Naive thymus-derived CD4-positive, alpha-beta T cell (primary cell): ENCODE measurements around the gene TNRC6C. TPM values are rescaled to one million over a fixed set of nuclear protein-coding genes. Genes with fewer than 3 reads are reported as not detected.

Experiments
- ATAC-seq: fragments of 150-1000 bp; cut with Tn5 transposase; 2 replicates; pipeline ENCODE4 v1.10.0; 2021; ENCODE audit warnings: mild to moderate bottlenecking, moderate library complexity
- CTCF ChIA-PET: fragments of 350-600 bp; sonication (Branson Sonifier 250); formaldehyde crosslinking; loops from one replicate; lab custom pipeline; 2021; ENCODE audit warnings: antibody characterized with exemption; lab: Charles Lee
- POLR2A ChIA-PET: fragments of 350-600 bp; sonication (Branson Sonifier 250); formaldehyde crosslinking; loops from one replicate; lab custom pipeline; 2021; ENCODE audit warnings: antibody characterized with exemption, inconsistent platforms; lab: Charles Lee
- DNase-seq, 9 donors: peaks; one replicate each; pipeline versions ENCODE4 v3.0.0 to v3.0.0-alpha.2; 2020 to 2022; ENCODE audit warnings: mixed read lengths in 1 of 9
- H3K27ac ChIP-seq: one replicate; pipeline ENCODE4 v1.7.0; 2013; ENCODE audit warnings: mild to moderate bottlenecking, low read depth, low read length, moderate library complexity
- H3K27me3 ChIP-seq, 2 donors: one replicate each; pipeline ENCODE4 v1.7.0; 2013; ENCODE audit warnings: low read length in 2 of 2, mild to moderate bottlenecking in 2 of 2, moderate library complexity in 2 of 2; ENCODE audit not compliant: control insufficient read depth in 2 of 2, insufficient read depth in 2 of 2
- H3K36me3 ChIP-seq, 3 experiments: 1 replicate in 2 of 3; 2 replicates in 1 of 3; pipeline ENCODE4 v1.7.0; 2013; ENCODE audit warnings: low read length in 3 of 3, mild to moderate bottlenecking in 3 of 3, moderate library complexity in 1 of 3; ENCODE audit not compliant: insufficient read depth in 3 of 3, control insufficient read depth in 2 of 3
- H3K4me1 ChIP-seq, 2 donors: one replicate each; pipeline ENCODE4 v1.7.0; 2013; ENCODE audit warnings: low read length in 2 of 2, mild to moderate bottlenecking in 2 of 2, moderate library complexity in 1 of 2; ENCODE audit not compliant: control insufficient read depth in 2 of 2, insufficient read depth in 2 of 2
- H3K4me3 ChIP-seq: 2 replicates; pipeline ENCODE4 v1.7.0; 2013; ENCODE audit warnings: mild to moderate bottlenecking, low read length
- H3K9me3 ChIP-seq, 3 experiments: 1 replicate in 2 of 3; 2 replicates in 1 of 3; pipeline ENCODE4 v1.7.0; 2013; ENCODE audit warnings: low read length in 3 of 3; ENCODE audit not compliant: control insufficient read depth in 2 of 3
- H3K27ac Mint-ChIP-seq, 9 donors: one replicate each; pipeline ENCODE4 v1.8.0; 2020 to 2022; ENCODE audit warnings: mixed read lengths in 9 of 9, mild to moderate bottlenecking in 8 of 9, moderate library complexity in 5 of 9, inconsistent platforms in 2 of 9
- H3K27me3 Mint-ChIP-seq, 5 donors: one replicate each; pipeline ENCODE4 v1.8.0; 2021 to 2022; ENCODE audit warnings: mixed read lengths in 5 of 5, mild to moderate bottlenecking in 1 of 5
- H3K36me3 Mint-ChIP-seq, 5 donors: one replicate each; pipeline ENCODE4 v1.8.0; 2020 to 2022; ENCODE audit warnings: mixed read lengths in 5 of 5, mild to moderate bottlenecking in 3 of 5, inconsistent platforms in 1 of 5
- H3K4me1 Mint-ChIP-seq, 7 donors: one replicate each; pipeline ENCODE4 v1.8.0; 2020 to 2022; ENCODE audit warnings: mixed read lengths in 7 of 7, mild to moderate bottlenecking in 3 of 7, inconsistent platforms in 1 of 7
- H3K4me3 Mint-ChIP-seq, 10 donors: one replicate each; pipeline ENCODE4 v1.8.0; 2020 to 2022; ENCODE audit warnings: mild to moderate bottlenecking in 10 of 10, mixed read lengths in 10 of 10, moderate library complexity in 6 of 10, inconsistent platforms in 2 of 10
- H3K9me3 Mint-ChIP-seq, 11 donors: one replicate each; pipeline ENCODE4 v1.8.0; 2020 to 2022; ENCODE audit warnings: mixed read lengths in 11 of 11, mild to moderate bottlenecking in 4 of 11, inconsistent platforms in 1 of 11, moderate library complexity in 1 of 11
- intact Hi-C, 2 donors: fragments of 100-400 bp; cut with micrococcal nuclease; formaldehyde crosslinking; loops; one replicate each; pipeline ENCODE4 v1.15.1; 2023
- polyA plus RNA-seq, 2 donors: library from polyadenylated mRNA; unstranded; fragments of 300-500 nt; fragmentation: Illumina TruSeq; gene quantifications; one replicate each; pipeline ENCODE4 v1.2.3, GENCODE V29; 2021
- total RNA-seq, 6 experiments: library from RNA in 5 of 6; stranded (reverse) in 5 of 6; gene quantifications; 1 replicate in 5 of 6; 2 replicates in 1 of 6; pipeline ENCODE4 v1.2.3 and lab custom pipeline; 2021 to 2026

The TNRC6C gene
- total and polyA plus RNA-seq, 7 experiments from 2014 or later = 7.4 to 133 (median 73.4) TPM

DNA sequence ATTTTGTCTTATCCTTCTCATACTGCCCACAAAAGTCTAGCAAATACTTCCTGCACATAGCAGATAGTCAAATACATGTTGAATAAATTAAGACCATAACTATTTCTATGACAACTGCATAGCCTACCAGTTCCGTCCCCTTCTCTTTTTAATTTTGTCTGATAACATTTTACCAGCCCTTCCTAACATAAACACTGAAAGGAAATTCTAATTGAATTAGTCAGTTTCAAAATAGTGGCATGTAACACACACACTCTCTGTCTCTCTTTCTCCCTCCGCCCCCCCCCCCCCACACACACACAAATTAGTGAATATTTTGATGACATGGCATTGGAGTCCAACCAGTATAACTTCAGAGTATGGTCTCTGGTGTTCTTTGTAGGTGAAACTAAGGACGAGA, 41.8 kb downstream of the TNRC6C start:
- intact Hi-C loops = loop anchor here in 1 of 2 donors (2.0 kb wide), 1 partner anchor 40 kb away; no protein-coding TSS in a partner anchor
- Histone ChIP-seq H3K36me3 (peaks cover 0 to 12% (median 0%) of the 10 kb centered on the region in 3 experiments), H3K9me3 (no peaks in the 10 kb centered on the region), H3K27ac (no peak overlapping the region), H3K4me3 (no peak overlapping the region), H3K27me3 (no peaks in the 10 kb centered on the region), H3K4me1 (peaks cover 0 to 40% of the 10 kb centered on the region in 2 donors)
- peak overlapping the region in 6 of 9 donors; percentile 3 to 68 (median 41) for H3K27ac Mint-ChIP-seq
- H3K27me3 Mint-ChIP-seq = no peaks in the 10 kb centered on the region
- POLR2A ChIA-PET = interaction anchor here (1.2 kb wide), 1 partner anchor 29 kb away, joined by 3 read pairs; no protein-coding TSS in a partner anchor
- H3K4me1 Mint-ChIP-seq = peaks cover under 1 to 97% (median 83%) of the 10 kb centered on the region in 7 donors
- DNase-seq = no peak
- CTCF ChIA-PET = no interaction called here
- H3K4me3 Mint-ChIP-seq = peak overlapping the region in 2 of 10 donors; percentile 25 to 49
- H3K36me3 Mint-ChIP-seq = peaks cover 0 to 27% (median 9%) of the 10 kb centered on the region in 5 donors
- no peak for ATAC-seq
- H3K9me3 Mint-ChIP-seq = no peaks in the 10 kb centered on the region

DNA sequence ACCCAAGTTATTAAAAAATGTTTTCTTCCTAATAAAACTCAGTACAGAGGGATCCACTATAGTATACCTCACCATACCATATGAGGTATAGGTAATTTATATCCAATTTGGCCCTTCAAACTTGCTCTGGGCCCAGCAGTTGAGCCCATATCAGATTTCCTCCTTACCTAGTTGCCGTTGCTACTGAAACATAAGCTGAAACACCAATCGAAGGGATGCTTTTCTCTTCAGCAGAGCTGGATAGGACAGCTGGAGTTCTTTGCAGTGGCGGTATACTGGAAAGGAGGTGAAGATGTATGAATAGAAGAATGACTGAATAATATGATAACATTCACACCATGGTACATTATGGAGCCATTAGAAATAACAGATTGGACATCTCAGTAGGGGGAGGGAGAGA, 42.7 kb downstream of the TNRC6C start:
- H3K27ac ChIP-seq = no peak overlapping the region
- Mint-ChIP-seq H3K9me3 (no peaks in the 10 kb centered on the region), H3K4me1 (peaks cover 0 to 96% (median 79%) of the 10 kb centered on the region in 7 donors), H3K4me3 (peak overlapping the region in 3 of 10 donors; percentile 19 to 49 (median 39)), H3K36me3 (peaks cover 0 to 34% (median 9%) of the 10 kb centered on the region in 5 donors), H3K27me3 (no peaks in the 10 kb centered on the region), H3K27ac (peak overlapping the region in 7 of 9 donors; percentile 46 to 84 (median 75))
- peaks cover 0 to 36% of the 10 kb centered on the region in 2 donors for H3K4me1 ChIP-seq
- ChIA-PET POLR2A (interaction anchor here (1.2 to 3.8 kb wide), 2 partner anchors 29 to 43 kb away, joined by 3 to 13 read pairs; partner anchors contain the start of gene TNRC6C), CTCF (no interaction called here)
- no peaks in the 10 kb centered on the region for H3K27me3 ChIP-seq
- intact Hi-C loops = loop anchor here in 1 of 2 donors (2.0 kb wide), 1 partner anchor 40 kb away; no protein-coding TSS in a partner anchor
- H3K9me3 ChIP-seq = no peaks in the 10 kb centered on the region
- ATAC-seq (no peak), DNase-seq (no peak)
- H3K4me3 ChIP-seq = no peak overlapping the region
- peaks cover 0 to 12% (median 3%) of the 10 kb centered on the region in 3 experiments for H3K36me3 ChIP-seq

DNA sequence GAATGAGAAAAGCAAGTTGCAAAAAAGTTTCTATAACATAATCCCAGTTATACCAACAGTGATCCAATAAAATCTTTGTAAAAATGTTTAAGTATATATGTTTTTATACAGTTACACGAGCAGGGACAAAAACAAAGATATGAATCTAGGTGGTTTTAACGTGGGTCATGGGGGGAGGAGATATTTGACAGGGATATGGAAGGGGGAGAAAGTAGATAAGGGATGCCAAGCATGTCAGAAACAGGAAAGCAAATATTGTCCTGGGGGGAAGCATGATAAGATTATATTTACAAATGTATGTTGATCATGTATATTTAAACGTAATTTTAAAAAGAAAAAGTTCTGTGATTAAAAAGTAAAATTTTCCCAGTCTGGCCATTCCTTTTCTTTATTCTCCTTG, 43.1 kb downstream of the TNRC6C start:
- H3K27me3 ChIP-seq = no peaks in the 10 kb centered on the region
- no peak overlapping the region for H3K27ac ChIP-seq
- Mint-ChIP-seq H3K4me1 (peaks cover 0 to 94% (median 78%) of the 10 kb centered on the region in 7 donors), H3K27ac (peak overlapping the region in 7 of 9 donors; percentile 46 to 84 (median 75)), H3K4me3 (peak overlapping the region in 3 of 10 donors; percentile 39 to 49 (median 39)), H3K9me3 (no peaks in the 10 kb centered on the region), H3K36me3 (peaks cover 0 to 37% (median 12%) of the 10 kb centered on the region in 5 donors), H3K27me3 (no peaks in the 10 kb centered on the region)
- ChIA-PET POLR2A (interaction anchor here (1.2 to 3.8 kb wide), 2 partner anchors 30 to 43 kb away, joined by 3 to 13 read pairs; partner anchors contain the start of gene TNRC6C), CTCF (interaction anchor here (1.0 kb wide), 1 partner anchor 10 kb away, joined by 3 read pairs; no protein-coding TSS in a partner anchor)
- intact Hi-C loops = loop anchor here in 1 of 2 donors (2.0 kb wide), 1 partner anchor 41 kb away; no protein-coding TSS in a partner anchor
- H3K4me1 ChIP-seq = peaks cover 0 to 31% of the 10 kb centered on the region in 2 donors
- peaks cover 0 to 12% (median 3%) of the 10 kb centered on the region in 3 experiments for H3K36me3 ChIP-seq
- H3K4me3 ChIP-seq = no peak overlapping the region
- no peaks in the 10 kb centered on the region for H3K9me3 ChIP-seq
- DNase-seq = no peak
- ATAC-seq = no peak

- Histone ChIP-seq H3K4me3 (no peak overlapping the region), H3K9me3 (no peaks in the 10 kb centered on the region), H3K27me3 (no peaks in the 10 kb centered on the region), H3K27ac (no peak overlapping the region), H3K4me1 (peaks cover 0 to 29% of the 10 kb centered on the region in 2 donors), H3K36me3 (peaks cover 0 to 12% (median 3%) of the 10 kb centered on the region in 3 experiments)
- ChIA-PET CTCF (interaction anchor here (1.0 kb wide), 1 partner anchor 10 kb away, joined by 3 read pairs; no protein-coding TSS in a partner anchor), POLR2A (interaction anchor here (1.0 to 3.8 kb wide), 3 partner anchors 9 to 44 kb away, joined by 3 to 13 read pairs (median 5); partner anchors contain the start of gene TNRC6C)
- H3K4me3 Mint-ChIP-seq = peak overlapping the region in 1 of 10 donors; percentile 11
- no peaks in the 10 kb centered on the region for H3K9me3 Mint-ChIP-seq
- ATAC-seq = no peak
- peaks cover 0 to 92% (median 73%) of the 10 kb centered on the region in 7 donors for H3K4me1 Mint-ChIP-seq
- intact Hi-C loops = no loop called here
- H3K27me3 Mint-ChIP-seq = no peaks in the 10 kb centered on the region
- DNase-seq = no peak
- peak overlapping the region in 6 of 9 donors; percentile 36 to 79 (median 50) for H3K27ac Mint-ChIP-seq
- peaks cover 3 to 40% (median 12%) of the 10 kb centered on the region in 5 donors for H3K36me3 Mint-ChIP-seq
Observed at GRCh38 chr17:78002166-78002565, 43.7 kb downstream of the TNRC6C start.

DNA sequence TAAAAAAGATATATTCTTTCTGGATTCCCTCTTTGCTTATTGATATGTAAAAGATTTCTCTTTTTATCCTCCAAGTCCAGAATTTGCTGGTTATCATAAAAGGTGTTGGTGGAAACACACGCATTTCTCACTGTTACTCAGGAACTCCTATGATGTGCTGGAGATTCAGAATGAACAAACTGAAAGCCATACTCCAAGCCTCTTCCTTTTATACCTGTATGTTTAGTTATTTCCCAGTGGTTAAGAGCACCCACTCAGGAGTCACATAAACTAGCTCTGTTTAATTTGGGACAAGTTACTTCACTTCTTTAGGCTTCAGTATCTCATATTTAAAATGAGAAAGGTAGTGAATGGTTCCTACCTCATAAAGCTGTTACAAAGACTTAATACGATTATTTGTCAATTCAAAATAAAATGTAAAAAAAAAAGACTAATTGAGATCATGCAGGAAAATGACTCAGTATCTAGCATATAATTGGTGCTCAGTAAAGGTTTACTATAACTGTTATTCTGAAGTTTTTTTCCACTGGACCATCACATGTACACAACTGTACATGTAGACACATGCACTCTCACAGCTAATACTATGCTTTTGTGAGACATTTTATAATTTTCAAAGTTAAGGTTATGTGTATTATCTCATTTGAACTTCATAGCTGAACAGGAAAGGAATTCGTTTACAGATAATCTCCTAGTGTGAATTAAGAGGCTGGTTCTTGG, 47.1 kb downstream of the TNRC6C start:
- H3K27me3 ChIP-seq = no peaks in the 10 kb centered on the region
- peaks cover 0 to 81% (median 55%) of the 10 kb centered on the region in 7 donors for H3K4me1 Mint-ChIP-seq
- peaks cover 4 to 28% (median 12%) of the 10 kb centered on the region in 5 donors for H3K36me3 Mint-ChIP-seq
- DNase-seq = no peak
- no peaks in the 10 kb centered on the region for H3K9me3 ChIP-seq
- H3K4me3 ChIP-seq = no peak overlapping the region
- H3K4me1 ChIP-seq = peaks cover 0 to 8% of the 10 kb centered on the region in 2 donors
- intact Hi-C loops = no loop called here
- no peaks in the 10 kb centered on the region for H3K27me3 Mint-ChIP-seq
- no peak overlapping the region for H3K4me3 Mint-ChIP-seq
- CTCF ChIA-PET = interaction anchor here (0.9 to 2.1 kb wide), 2 partner anchors 8 to 14 kb away, joined by 3 to 9 read pairs; no protein-coding TSS in a partner anchor
- no peak overlapping the region for H3K27ac ChIP-seq
- ATAC-seq = no peak
- peak overlapping the region in 7 of 9 donors; percentile 11 to 90 (median 44) for H3K27ac Mint-ChIP-seq
- peaks cover 3 to 24% (median 5%) of the 10 kb centered on the region in 3 experiments for H3K36me3 ChIP-seq
- H3K9me3 Mint-ChIP-seq = no peaks in the 10 kb centered on the region
- POLR2A ChIA-PET = interaction anchor here (0.7 to 1.4 kb wide), 4 partner anchors 9 to 164 kb away, joined by 3 to 4 read pairs (median 3); partner anchors contain the start of gene TNRC6C

- intact Hi-C loops = no loop called here
- H3K4me3 Mint-ChIP-seq = no peak overlapping the region
- DNase-seq (no peak), ATAC-seq (no peak)
- CTCF ChIA-PET = no interaction called here
- H3K27ac ChIP-seq = no peak overlapping the region
- H3K9me3 ChIP-seq = no peaks in the 10 kb centered on the region
- H3K4me3 ChIP-seq = no peak overlapping the region
- H3K27me3 Mint-ChIP-seq = no peaks in the 10 kb centered on the region
- H3K4me1 ChIP-seq = peaks cover 0 to 4% of the 10 kb centered on the region in 2 donors
- peaks cover 4 to 28% (median 12%) of the 10 kb centered on the region in 5 donors for H3K36me3 Mint-ChIP-seq
- H3K27ac Mint-ChIP-seq = peak overlapping the region in 7 of 9 donors; percentile 3 to 93 (median 59)
- POLR2A ChIA-PET = interaction anchor here (0.7 to 0.9 kb wide), 3 partner anchors 11 to 265 kb away, joined by 3 to 4 read pairs (median 4); no protein-coding TSS in a partner anchor
- no peaks in the 10 kb centered on the region for H3K27me3 ChIP-seq
- H3K4me1 Mint-ChIP-seq = peaks cover 2 to 81% (median 54%) of the 10 kb centered on the region in 7 donors
- peaks cover 3 to 24% (median 5%) of the 10 kb centered on the region in 3 experiments for H3K36me3 ChIP-seq
- H3K9me3 Mint-ChIP-seq = no peaks in the 10 kb centered on the region
Observed at GRCh38 chr17:78006338-78006737, 47.8 kb downstream of the TNRC6C start.
